HCT116 (cell line): ENCODE data around the gene GALC. TPM values are rescaled to one million over a fixed set of nuclear protein-coding genes. Genes with fewer than 3 reads are reported as not detected.

Source experiments
- ATAC-seq: fragments of 200-7000 bp; cut with Tn5 transposase; 2 replicates; pipeline ENCODE4 v1.9.1; 2020; ENCODE audit warnings: mild to moderate bottlenecking, moderate library complexity
- BruUV-seq: library from RNA; stranded (reverse); fragments of 400-500 nt; replicated peaks from 2 replicates; lab custom pipeline; 2021; lab: Mats Ljungman, UMichigan
- CTCF ChIA-PET: fragments of 300-600 bp; sonication (Branson Sonifier 250); formaldehyde crosslinking; loops from one replicate; lab custom pipeline; 2021; ENCODE audit warnings: antibody characterized with exemption; lab: Charles Lee
- POLR2A ChIA-PET: fragments of 300-600, 350-600 bp; sonication (Branson Sonifier 250); formaldehyde crosslinking; loops from one replicate; lab custom pipeline; 2021; ENCODE audit warnings: antibody characterized with exemption; lab: Charles Lee
- RAD21 ChIA-PET, 2 experiments: fragments of 300-600 bp; sonication (Branson Sonifier 250); formaldehyde crosslinking; loops; one replicate each; lab custom pipeline; 2023; ENCODE audit warnings: low total read pairs in 2 of 2; ENCODE audit not compliant: uncharacterized antibody in 2 of 2, unreplicated experiment in 2 of 2, low non-redundant PET in 1 of 2; lab: Charles Lee
- DNase-seq: peaks from one replicate; pipeline ENCODE4 v3.0.0-alpha.2; 2010; ENCODE audit warnings: low read depth, low spot score
- H2AFZ ChIP-seq: fragments of 200-600 bp; shearing (Covaris generic), sonication (generic); 2 replicates; pipeline ENCODE4 v1.6.1; 2017; ENCODE audit warnings: low read depth, mixed run types, mixed read lengths, antibody characterized with exemption, low read length; ENCODE audit not compliant: poor library complexity, severe bottlenecking
- H3K27ac ChIP-seq: 2 replicates; pipeline ENCODE4 v1.5.1; 2012; ENCODE audit warnings: low read depth, low read length
- H3K27me3 ChIP-seq: fragments of 200-600 bp; sonication (generic); 2 replicates; pipeline ENCODE4 v1.6.1; 2016; ENCODE audit warnings: mixed run types, low read length, mixed read lengths; ENCODE audit not compliant: insufficient read depth
- H3K36me3 ChIP-seq, 2 experiments: fragments of 200-500 bp in 1 of 2; fragments of 200-600 bp in 1 of 2; sonication (Bioruptor generic) in 1 of 2; sonication (generic) in 1 of 2; 2 replicates each; pipeline versions ENCODE4 v1.5.1 to v1.6.1; 2014 to 2016; ENCODE audit warnings: low read length in 2 of 2, inconsistent platforms in 1 of 2, mixed read lengths in 1 of 2, mixed run types in 1 of 2; ENCODE audit not compliant: insufficient read depth in 2 of 2, control insufficient read depth in 1 of 2
- H3K4me1 ChIP-seq, 2 experiments: fragments of 200-600 bp in 1 of 2; sonication (generic) in 1 of 2; 2 replicates each; pipeline versions ENCODE4 v1.5.1 to v1.6.1; 2012 to 2017; ENCODE audit warnings: low read length in 2 of 2, inconsistent platforms in 1 of 2, mild to moderate bottlenecking in 1 of 2, mixed read lengths in 1 of 2, mixed run types in 1 of 2, moderate library complexity in 1 of 2; ENCODE audit not compliant: insufficient read depth in 2 of 2, control insufficient read depth in 1 of 2
- H3K4me2 ChIP-seq: fragments of 200-600 bp; sonication (generic); 2 replicates; pipeline ENCODE4 v1.6.1; 2017; ENCODE audit warnings: mixed run types, low read length, mixed read lengths
- H3K4me3 ChIP-seq, 2 experiments: fragments of 200-600 bp in 1 of 2; sonication (generic) in 1 of 2; replicated peaks in 1 of 2; 2 replicates each; pipeline ENCODE4 v1.5.1; 2011 to 2016; ENCODE audit warnings: low read length in 2 of 2, control low read depth in 1 of 2, low read depth in 1 of 2, mild to moderate bottlenecking in 1 of 2, mixed read lengths in 1 of 2, mixed run types in 1 of 2
- H3K79me2 ChIP-seq: fragments of 200-600 bp; sonication (generic); 2 replicates; pipeline ENCODE4 v1.6.1; 2017; ENCODE audit warnings: mild to moderate bottlenecking, mixed run types, low read length, moderate library complexity, mixed read lengths; ENCODE audit not compliant: insufficient read depth
- H3K9ac ChIP-seq: fragments of 200-600 bp; sonication (generic); 2 replicates; pipeline ENCODE4 v1.6.1; 2016; ENCODE audit warnings: low read length, mixed read lengths
- H3K9me2 ChIP-seq: fragments of 200-600 bp; sonication (generic), shearing (Covaris generic); 2 replicates; pipeline ENCODE4 v1.6.1; 2017; ENCODE audit warnings: mixed run types, mild to moderate bottlenecking, moderate library complexity; ENCODE audit not compliant: insufficient read depth
- H3K9me3 ChIP-seq, 2 experiments: fragments of 200-500 bp in 1 of 2; fragments of 200-600 bp in 1 of 2; sonication (Bioruptor generic) in 1 of 2; sonication (generic) in 1 of 2; 2 replicates each; pipeline ENCODE4 v1.6.1; 2014 to 2017; ENCODE audit warnings: low read length in 2 of 2, mixed read lengths in 2 of 2, inconsistent platforms in 1 of 2, low read depth in 1 of 2, mild to moderate bottlenecking in 1 of 2, mixed run types in 1 of 2, moderate library complexity in 1 of 2; ENCODE audit not compliant: control insufficient read depth in 1 of 2, insufficient read depth in 1 of 2
- H4K20me1 ChIP-seq: fragments of 200-600 bp; sonication (generic), shearing (Covaris generic); 2 replicates; pipeline ENCODE4 v1.6.1; 2017; ENCODE audit warnings: mixed run types, mild to moderate bottlenecking, moderate library complexity; ENCODE audit not compliant: insufficient read depth
- ELF1 ChIP-seq: IDR thresholded peaks from 2 replicates; pipeline ENCODE4 v1.6.1; 2012; ENCODE audit warnings: low read depth, borderline replicate concordance
- RAD21 ChIP-seq: IDR thresholded peaks from 2 replicates; pipeline ENCODE4 v1.6.1; 2012; ENCODE audit warnings: low read depth, mild to moderate bottlenecking
- SP1 ChIP-seq: IDR thresholded peaks from 2 replicates; pipeline ENCODE4 v1.6.1; 2012; ENCODE audit warnings: low read depth
- SRF ChIP-seq: IDR thresholded peaks from 2 replicates; pipeline ENCODE4 v1.6.1; 2012; ENCODE audit warnings: low read depth
- ZFX ChIP-seq: fragments of 450-650 bp; IDR thresholded peaks from 2 replicates; pipeline ENCODE4 v1.6.1; 2017
- intact Hi-C: fragments of 100-400 bp; cut with micrococcal nuclease; formaldehyde crosslinking; loops from 2 replicates; pipeline ENCODE4 v1.10.0; 2022
- total RNA-seq: library from RNA; stranded (reverse); gene quantifications from one replicate; pipeline ENCODE4 v1.2.1, GENCODE V29; 2021; ENCODE audit not compliant: unreplicated experiment
- TF ChIP-seq, protein P1 (sequence below): IDR thresholded peaks from 2 replicates; pipeline ENCODE4 v1.6.1; 2012
- TF ChIP-seq, protein P2 (sequence below): IDR thresholded peaks from 2 replicates; pipeline ENCODE4 v1.6.1; 2012; ENCODE audit warnings: low read depth
- TF ChIP-seq, protein P3 (sequence below): IDR thresholded peaks from 2 replicates; pipeline ENCODE4 v1.6.1; 2012

The GALC gene
- total RNA-seq, 1 experiment from 2014 or later: 0.59 TPM

DNA sequence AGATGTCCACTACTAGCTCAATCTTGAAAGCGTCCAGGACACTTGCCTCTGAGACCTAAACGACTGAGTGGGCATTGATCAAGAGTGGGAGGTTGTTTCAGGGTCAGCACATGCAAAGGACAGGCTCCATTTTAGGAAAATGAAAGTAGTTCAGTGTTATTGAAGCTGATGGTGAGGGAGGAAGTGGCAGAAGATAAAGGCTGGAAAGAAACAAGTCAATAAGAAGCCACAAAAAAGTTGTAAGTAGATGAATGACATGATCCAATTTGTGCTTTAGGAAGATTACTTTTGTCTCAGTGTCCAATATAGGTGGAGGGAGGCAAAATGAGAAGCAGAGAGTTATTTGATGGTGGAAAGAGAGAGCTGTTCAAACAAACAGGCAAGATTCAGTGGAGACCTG, 33.9 kb upstream of the GALC start:
- no peaks in the 10 kb centered on the region for H4K20me1 ChIP-seq
- H3K4me3 ChIP-seq: no peak overlapping the region
- DNase-seq (no peak), ATAC-seq (no peak)
- H3K79me2 ChIP-seq: no peaks in the 10 kb centered on the region
- TF ChIP-seq, protein P1, sequence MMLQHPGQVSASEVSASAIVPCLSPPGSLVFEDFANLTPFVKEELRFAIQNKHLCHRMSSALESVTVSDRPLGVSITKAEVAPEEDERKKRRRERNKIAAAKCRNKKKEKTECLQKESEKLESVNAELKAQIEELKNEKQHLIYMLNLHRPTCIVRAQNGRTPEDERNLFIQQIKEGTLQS: no peak
- TF ChIP-seq RAD21 (no peak), SP1 (no peak), SRF (no peak), ZFX (no peak), ELF1 (no peak)
- TF ChIP-seq, protein P2, sequence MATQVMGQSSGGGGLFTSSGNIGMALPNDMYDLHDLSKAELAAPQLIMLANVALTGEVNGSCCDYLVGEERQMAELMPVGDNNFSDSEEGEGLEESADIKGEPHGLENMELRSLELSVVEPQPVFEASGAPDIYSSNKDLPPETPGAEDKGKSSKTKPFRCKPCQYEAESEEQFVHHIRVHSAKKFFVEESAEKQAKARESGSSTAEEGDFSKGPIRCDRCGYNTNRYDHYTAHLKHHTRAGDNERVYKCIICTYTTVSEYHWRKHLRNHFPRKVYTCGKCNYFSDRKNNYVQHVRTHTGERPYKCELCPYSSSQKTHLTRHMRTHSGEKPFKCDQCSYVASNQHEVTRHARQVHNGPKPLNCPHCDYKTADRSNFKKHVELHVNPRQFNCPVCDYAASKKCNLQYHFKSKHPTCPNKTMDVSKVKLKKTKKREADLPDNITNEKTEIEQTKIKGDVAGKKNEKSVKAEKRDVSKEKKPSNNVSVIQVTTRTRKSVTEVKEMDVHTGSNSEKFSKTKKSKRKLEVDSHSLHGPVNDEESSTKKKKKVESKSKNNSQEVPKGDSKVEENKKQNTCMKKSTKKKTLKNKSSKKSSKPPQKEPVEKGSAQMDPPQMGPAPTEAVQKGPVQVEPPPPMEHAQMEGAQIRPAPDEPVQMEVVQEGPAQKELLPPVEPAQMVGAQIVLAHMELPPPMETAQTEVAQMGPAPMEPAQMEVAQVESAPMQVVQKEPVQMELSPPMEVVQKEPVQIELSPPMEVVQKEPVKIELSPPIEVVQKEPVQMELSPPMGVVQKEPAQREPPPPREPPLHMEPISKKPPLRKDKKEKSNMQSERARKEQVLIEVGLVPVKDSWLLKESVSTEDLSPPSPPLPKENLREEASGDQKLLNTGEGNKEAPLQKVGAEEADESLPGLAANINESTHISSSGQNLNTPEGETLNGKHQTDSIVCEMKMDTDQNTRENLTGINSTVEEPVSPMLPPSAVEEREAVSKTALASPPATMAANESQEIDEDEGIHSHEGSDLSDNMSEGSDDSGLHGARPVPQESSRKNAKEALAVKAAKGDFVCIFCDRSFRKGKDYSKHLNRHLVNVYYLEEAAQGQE: no peak
- TF ChIP-seq, protein P3, sequence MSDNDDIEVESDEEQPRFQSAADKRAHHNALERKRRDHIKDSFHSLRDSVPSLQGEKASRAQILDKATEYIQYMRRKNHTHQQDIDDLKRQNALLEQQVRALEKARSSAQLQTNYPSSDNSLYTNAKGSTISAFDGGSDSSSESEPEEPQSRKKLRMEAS: no peak
- H3K9ac ChIP-seq: no peak overlapping the region
- no peaks in the 10 kb centered on the region for H3K27me3 ChIP-seq
- no peaks in the 10 kb centered on the region for H3K9me2 ChIP-seq
- no peaks in the 10 kb centered on the region for H3K4me1 ChIP-seq
- POLR2A ChIA-PET: no interaction called here
- RAD21 ChIA-PET: no interaction called here
- no peak overlapping the region for H3K4me2 ChIP-seq
- CTCF ChIA-PET: no interaction called here
- no peaks in the 10 kb centered on the region; a peak in 1 of 4 replicates for H3K9me3 ChIP-seq
- H3K36me3 ChIP-seq: no peaks in the 10 kb centered on the region
- no TSS peak for BruUV-seq
- no peak overlapping the region for H2AFZ ChIP-seq
- no peak overlapping the region for H3K27ac ChIP-seq
- intact Hi-C loops: no loop called here
